ENCODE measurements around the gene LELP1. TPM values are rescaled to one million over a fixed set of nuclear protein-coding genes. Genes with fewer than 3 reads are reported as not detected.
"Not testable (repeated sequence)": the region's sequence is repeated elsewhere in the genome, so short reads cannot be mapped to it uniquely, and the experiment has no call there.

Gene LELP1
- polyA plus RNA-seq, 2 donors = not detected

GRCh38 chr1:153223040-153223891 lies 20.0 kb downstream of the LELP1 start:
- not testable (repeated sequence) for H3K4me1 ChIP-seq (ENCODE audit: control insufficient read depth in 2 of 2, insufficient read depth in 2 of 2, low read length in 1 of 2); H3K27ac ChIP-seq (ENCODE audit: low read depth in 2 of 2, low read length in 1 of 2); H3K27me3 ChIP-seq (ENCODE audit: control insufficient read depth in 1 of 2, insufficient read depth in 2 of 2, low read length in 2 of 2); H3K36me3 ChIP-seq (ENCODE audit: control insufficient read depth in 2 of 2, insufficient read depth in 2 of 2, low read length in 1 of 2); H3K9me3 ChIP-seq (ENCODE audit: control insufficient read depth in 2 of 2, insufficient read depth in 1 of 2, low read depth in 1 of 2, low read length in 1 of 2); H3K4me3 ChIP-seq (ENCODE audit: low read depth in 1 of 2, low read length in 2 of 2)
- 46 to 48% methylated on average over 15 to 16 of the region's 16 CpGs for WGBS, 2 donors

- H3K27me3 ChIP-seq (ENCODE audit: control insufficient read depth in 1 of 2, insufficient read depth in 2 of 2, low read length in 2 of 2) = no peaks in the 10 kb centered on the region
- no peak overlapping the region for H3K27ac ChIP-seq (ENCODE audit: low read depth in 2 of 2, low read length in 1 of 2)
- no peaks in the 10 kb centered on the region for H3K9me3 ChIP-seq (ENCODE audit: control insufficient read depth in 2 of 2, insufficient read depth in 1 of 2, low read depth in 1 of 2, low read length in 1 of 2)
- 64 to 80% methylated on average over 2 of the region's 2 CpGs for WGBS, 2 donors
- peaks cover 0 to 9% of the 10 kb centered on the region in 2 donors for H3K4me1 ChIP-seq (ENCODE audit: control insufficient read depth in 2 of 2, insufficient read depth in 2 of 2, low read length in 1 of 2)
- H3K4me3 ChIP-seq (ENCODE audit: low read depth in 1 of 2, low read length in 2 of 2) = no peak overlapping the region
- no peaks in the 10 kb centered on the region for H3K36me3 ChIP-seq (ENCODE audit: control insufficient read depth in 2 of 2, insufficient read depth in 2 of 2, low read length in 1 of 2)
Measured at GRCh38 chr1:153227810-153228209, 24.6 kb downstream of the LELP1 start.

GRCh38 chr1:153228491-153228890 lies 25.3 kb downstream of the LELP1 start:
- 85 to 92% methylated on average over 1 of the region's 1 CpG for WGBS, 2 donors
- H3K27ac ChIP-seq (ENCODE audit: low read depth in 2 of 2, low read length in 1 of 2) = no peak overlapping the region
- H3K4me3 ChIP-seq (ENCODE audit: low read depth in 1 of 2, low read length in 2 of 2) = no peak overlapping the region
- peaks cover 0 to 8% of the 10 kb centered on the region in 2 donors for H3K4me1 ChIP-seq (ENCODE audit: control insufficient read depth in 2 of 2, insufficient read depth in 2 of 2, low read length in 1 of 2)
- no peaks in the 10 kb centered on the region for H3K9me3 ChIP-seq (ENCODE audit: control insufficient read depth in 2 of 2, insufficient read depth in 1 of 2, low read depth in 1 of 2, low read length in 1 of 2)
- H3K27me3 ChIP-seq (ENCODE audit: control insufficient read depth in 1 of 2, insufficient read depth in 2 of 2, low read length in 2 of 2) = no peaks in the 10 kb centered on the region
- no peaks in the 10 kb centered on the region for H3K36me3 ChIP-seq (ENCODE audit: control insufficient read depth in 2 of 2, insufficient read depth in 2 of 2, low read length in 1 of 2)

GRCh38 chr1:153229076-153229829 lies 26.0 kb downstream of the LELP1 start:
- H3K27ac ChIP-seq (ENCODE audit: low read depth in 2 of 2, low read length in 1 of 2); H3K4me3 ChIP-seq (ENCODE audit: low read depth in 1 of 2, low read length in 2 of 2); H3K4me1 ChIP-seq (ENCODE audit: control insufficient read depth in 2 of 2, insufficient read depth in 2 of 2, low read length in 1 of 2); H3K27me3 ChIP-seq (ENCODE audit: control insufficient read depth in 1 of 2, insufficient read depth in 2 of 2, low read length in 2 of 2); H3K36me3 ChIP-seq (ENCODE audit: control insufficient read depth in 2 of 2, insufficient read depth in 2 of 2, low read length in 1 of 2); H3K9me3 ChIP-seq (ENCODE audit: control insufficient read depth in 2 of 2, insufficient read depth in 1 of 2, low read depth in 1 of 2, low read length in 1 of 2): not testable (repeated sequence)
- 61 to 65% methylated on average over 12 of the region's 12 CpGs for WGBS, 2 donors

GRCh38 chr1:153231363-153231762 lies 28.1 kb downstream of the LELP1 start:
- 53 to 62% methylated on average over 4 of the region's 4 CpGs for WGBS, 2 donors
- peak overlapping the region; percentile 70 to 82 for H3K27ac ChIP-seq (ENCODE audit: low read depth in 2 of 2, low read length in 1 of 2)

GRCh38 chr1:153231785-153232184 lies 28.6 kb downstream of the LELP1 start:
- Histone ChIP-seq H3K27ac (ENCODE audit: low read depth in 2 of 2, low read length in 1 of 2) (peak overlapping the region in 1 of 2 donors; percentile 82), H3K9me3 (ENCODE audit: control insufficient read depth in 2 of 2, insufficient read depth in 1 of 2, low read depth in 1 of 2, low read length in 1 of 2) (no peaks in the 10 kb centered on the region), H3K27me3 (ENCODE audit: control insufficient read depth in 1 of 2, insufficient read depth in 2 of 2, low read length in 2 of 2) (no peaks in the 10 kb centered on the region), H3K36me3 (ENCODE audit: control insufficient read depth in 2 of 2, insufficient read depth in 2 of 2, low read length in 1 of 2) (no peaks in the 10 kb centered on the region), H3K4me1 (ENCODE audit: control insufficient read depth in 2 of 2, insufficient read depth in 2 of 2, low read length in 1 of 2) (peaks cover 0 to 8% of the 10 kb centered on the region in 2 donors), H3K4me3 (ENCODE audit: low read depth in 1 of 2, low read length in 2 of 2) (no peak overlapping the region)
- WGBS, 2 donors = 62 to 65% methylated on average over 2 of the region's 2 CpGs

More at GRCh38 chr1:153231363-153231762, 28.1 kb downstream of the LELP1 start:
- Histone ChIP-seq H3K36me3 (ENCODE audit: control insufficient read depth in 2 of 2, insufficient read depth in 2 of 2, low read length in 1 of 2) (no peaks in the 10 kb centered on the region), H3K4me1 (ENCODE audit: control insufficient read depth in 2 of 2, insufficient read depth in 2 of 2, low read length in 1 of 2) (peaks cover 0 to 8% of the 10 kb centered on the region in 2 donors), H3K4me3 (ENCODE audit: low read depth in 1 of 2, low read length in 2 of 2) (no peak overlapping the region), H3K9me3 (ENCODE audit: control insufficient read depth in 2 of 2, insufficient read depth in 1 of 2, low read depth in 1 of 2, low read length in 1 of 2) (no peaks in the 10 kb centered on the region), H3K27me3 (ENCODE audit: control insufficient read depth in 1 of 2, insufficient read depth in 2 of 2, low read length in 2 of 2) (no peaks in the 10 kb centered on the region)

- H3K9me3 ChIP-seq (ENCODE audit: control insufficient read depth in 2 of 2, insufficient read depth in 1 of 2, low read depth in 1 of 2, low read length in 1 of 2) = no peaks in the 10 kb centered on the region
- WGBS, 2 donors = 57 to 59% methylated on average over 3 of the region's 3 CpGs
- peak overlapping the region; percentile 6 to 66 for H3K27ac ChIP-seq (ENCODE audit: low read depth in 2 of 2, low read length in 1 of 2)
- peaks cover 0 to 8% of the 10 kb centered on the region in 2 donors for H3K4me1 ChIP-seq (ENCODE audit: control insufficient read depth in 2 of 2, insufficient read depth in 2 of 2, low read length in 1 of 2)
- H3K27me3 ChIP-seq (ENCODE audit: control insufficient read depth in 1 of 2, insufficient read depth in 2 of 2, low read length in 2 of 2) = no peaks in the 10 kb centered on the region
- no peaks in the 10 kb centered on the region for H3K36me3 ChIP-seq (ENCODE audit: control insufficient read depth in 2 of 2, insufficient read depth in 2 of 2, low read length in 1 of 2)
- H3K4me3 ChIP-seq (ENCODE audit: low read depth in 1 of 2, low read length in 2 of 2) = no peak overlapping the region
Measured at GRCh38 chr1:153232553-153232952, 29.3 kb downstream of the LELP1 start.

- H3K4me1 ChIP-seq (ENCODE audit: control insufficient read depth in 2 of 2, insufficient read depth in 2 of 2, low read length in 1 of 2) = peaks cover 0 to 8% of the 10 kb centered on the region in 2 donors
- H3K36me3 ChIP-seq (ENCODE audit: control insufficient read depth in 2 of 2, insufficient read depth in 2 of 2, low read length in 1 of 2) = no peaks in the 10 kb centered on the region
- no peaks in the 10 kb centered on the region for H3K27me3 ChIP-seq (ENCODE audit: control insufficient read depth in 1 of 2, insufficient read depth in 2 of 2, low read length in 2 of 2)
- H3K4me3 ChIP-seq (ENCODE audit: low read depth in 1 of 2, low read length in 2 of 2) = no peak overlapping the region
- WGBS, 2 donors = 80 to 89% methylated on average over 1 of the region's 1 CpG
- H3K9me3 ChIP-seq (ENCODE audit: control insufficient read depth in 2 of 2, insufficient read depth in 1 of 2, low read depth in 1 of 2, low read length in 1 of 2) = no peaks in the 10 kb centered on the region
- H3K27ac ChIP-seq (ENCODE audit: low read depth in 2 of 2, low read length in 1 of 2) = peak overlapping the region in 1 of 2 donors; percentile 66
Measured at GRCh38 chr1:153233448-153233847, 30.2 kb downstream of the LELP1 start.

GRCh38 chr1:153238527-153238926 lies 35.3 kb downstream of the LELP1 start:
- no peaks in the 10 kb centered on the region for H3K36me3 ChIP-seq (ENCODE audit: control insufficient read depth in 2 of 2, insufficient read depth in 2 of 2, low read length in 1 of 2)
- 60% methylated on average over 2 of the region's 2 CpGs for WGBS, 2 donors
- H3K9me3 ChIP-seq (ENCODE audit: control insufficient read depth in 2 of 2, insufficient read depth in 1 of 2, low read depth in 1 of 2, low read length in 1 of 2) = no peaks in the 10 kb centered on the region
- H3K27ac ChIP-seq (ENCODE audit: low read depth in 2 of 2, low read length in 1 of 2) = no peak overlapping the region
- no peak overlapping the region for H3K4me3 ChIP-seq (ENCODE audit: low read depth in 1 of 2, low read length in 2 of 2)
- H3K4me1 ChIP-seq (ENCODE audit: control insufficient read depth in 2 of 2, insufficient read depth in 2 of 2, low read length in 1 of 2) = no peaks in the 10 kb centered on the region
- H3K27me3 ChIP-seq (ENCODE audit: control insufficient read depth in 1 of 2, insufficient read depth in 2 of 2, low read length in 2 of 2) = no peaks in the 10 kb centered on the region
